HG03159 (cell line): ENCODE data around the gene DENND1A.

Source experiments
- ATAC-seq: cut with Tn5 transposase; IDR thresholded peaks from one replicate; pipeline ENCODE4 v1.9.1; 2021; ENCODE audit warnings: mild to moderate bottlenecking, moderate library complexity; ENCODE audit not compliant: unreplicated experiment

The DENND1A gene

DNA sequence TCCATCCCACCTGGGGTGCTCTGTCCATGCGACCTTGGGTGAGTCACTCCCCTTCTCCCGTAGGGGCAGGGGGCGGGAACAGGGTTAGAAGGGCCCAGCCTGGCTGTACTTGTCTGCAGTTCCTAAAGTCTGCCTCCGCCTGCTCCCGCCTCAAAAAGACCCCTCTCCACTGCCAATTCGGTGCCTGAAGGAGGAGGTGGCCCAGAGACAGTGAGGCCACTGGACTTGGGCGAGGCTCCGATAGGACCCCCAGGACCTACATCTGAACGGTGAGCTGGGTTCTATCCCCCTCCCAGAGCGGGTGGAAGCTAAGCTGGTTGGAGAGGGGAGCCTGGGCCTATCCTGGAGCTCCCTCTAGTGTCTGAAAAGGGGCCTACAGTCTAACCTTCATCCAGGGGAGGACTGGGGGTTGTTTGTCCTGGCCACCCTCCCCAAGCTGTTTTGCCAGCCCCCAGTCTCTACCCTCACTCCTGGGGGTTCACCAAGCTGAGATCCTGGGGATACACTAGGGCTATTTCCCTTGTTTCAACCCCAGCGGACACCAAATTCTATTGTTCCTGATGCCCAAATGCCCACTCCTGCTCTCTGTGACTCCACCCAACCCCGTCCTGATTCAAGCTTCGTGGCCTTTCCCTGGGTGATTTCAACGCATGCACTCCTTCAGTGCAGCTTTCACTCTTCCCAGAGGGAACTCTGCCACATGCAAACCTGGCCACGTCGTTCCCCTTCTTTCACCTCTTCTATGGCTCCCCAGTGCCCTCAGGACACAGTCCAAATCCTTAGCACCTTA, 580.0 kb downstream of the DENND1A start:
- ATAC-seq = no peak

GRCh38 chr9:123349033-123349432, 580.9 kb downstream of the DENND1A start:
- ATAC-seq = no peak

GRCh38 chr9:123348317-123348992, 581.5 kb downstream of the DENND1A start:
- no peak for ATAC-seq

DNA sequence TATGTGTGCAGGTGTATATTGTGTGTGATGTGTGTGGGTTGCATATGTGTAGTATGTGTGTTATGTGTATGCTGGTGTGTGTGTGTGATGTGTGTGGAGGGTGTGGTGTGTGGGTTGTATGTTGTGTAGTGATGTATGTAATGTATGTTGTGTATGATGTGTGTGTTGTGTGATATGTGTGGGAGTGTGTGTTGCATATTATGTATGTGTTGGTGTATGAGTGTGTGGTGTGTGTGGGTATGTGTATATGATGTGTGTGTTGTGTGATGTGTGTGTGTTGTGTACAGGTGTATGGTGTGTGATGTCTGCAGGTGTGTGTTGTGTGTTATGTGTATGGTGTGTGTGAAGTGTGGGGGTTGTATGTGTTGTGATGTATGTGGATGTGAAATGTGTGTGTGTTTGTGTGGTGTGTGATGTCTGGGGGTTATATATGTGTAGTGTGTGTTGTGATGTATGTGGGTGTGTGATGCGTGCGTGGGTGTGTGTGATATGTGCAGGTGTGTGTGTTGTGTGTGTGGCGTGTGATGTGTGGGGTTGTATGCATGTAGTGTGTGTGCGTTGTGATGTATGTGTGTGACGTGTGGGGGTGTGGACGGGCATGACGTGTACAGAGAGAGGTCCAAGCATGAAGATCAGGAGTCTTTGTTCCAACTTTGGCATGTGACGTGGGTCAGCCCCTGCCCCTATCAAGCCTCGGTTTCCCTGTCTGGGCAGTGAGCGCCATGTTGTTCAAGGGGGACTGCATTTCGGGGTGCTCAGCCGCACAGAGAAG, 582.5 kb downstream of the DENND1A start:
- no peak for ATAC-seq

DNA sequence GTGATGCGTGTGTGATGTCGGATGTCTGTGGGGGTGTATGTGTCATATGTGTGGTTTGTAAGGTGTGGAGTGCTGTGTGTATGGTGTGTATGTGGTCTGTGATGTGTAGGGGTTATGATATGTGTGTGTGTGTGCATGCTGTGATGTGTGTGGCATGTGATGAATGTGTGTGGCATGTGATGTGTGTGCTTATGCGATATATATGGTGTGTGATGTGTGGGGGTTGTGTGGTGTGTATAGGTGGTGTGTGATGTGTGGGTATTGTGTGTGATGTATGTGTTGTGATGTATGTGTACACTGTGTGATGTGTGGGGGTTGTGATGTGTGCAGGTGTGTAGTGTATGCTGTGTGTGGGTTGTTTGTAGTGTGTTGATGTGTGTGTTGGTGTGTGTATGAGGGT, 583.1 kb downstream of the DENND1A start:
- no peak for ATAC-seq

DNA sequence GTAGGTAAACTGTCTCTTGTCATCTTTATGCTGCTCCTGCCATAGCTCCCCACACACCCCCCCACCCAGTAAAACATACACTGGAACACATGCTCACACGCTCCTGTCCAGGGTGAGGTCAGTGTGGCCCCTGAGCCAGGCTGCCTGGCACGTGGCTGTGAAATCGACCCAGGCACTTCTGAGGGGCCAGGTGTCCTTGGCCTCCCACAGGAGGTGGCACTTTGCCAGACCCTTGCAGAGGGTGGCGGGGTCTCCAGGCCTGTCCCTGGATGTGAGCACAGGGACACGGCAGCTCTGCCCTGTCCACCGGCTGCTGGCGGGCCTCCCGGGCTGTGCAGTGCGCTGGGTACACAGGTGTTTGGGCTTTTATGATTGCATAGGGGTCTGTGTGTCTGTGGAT, 583.9 kb downstream of the DENND1A start:
- no peak for ATAC-seq

GRCh38 chr9:123345567-123345955, 584.4 kb downstream of the DENND1A start:
- ATAC-seq = no peak

DNA sequence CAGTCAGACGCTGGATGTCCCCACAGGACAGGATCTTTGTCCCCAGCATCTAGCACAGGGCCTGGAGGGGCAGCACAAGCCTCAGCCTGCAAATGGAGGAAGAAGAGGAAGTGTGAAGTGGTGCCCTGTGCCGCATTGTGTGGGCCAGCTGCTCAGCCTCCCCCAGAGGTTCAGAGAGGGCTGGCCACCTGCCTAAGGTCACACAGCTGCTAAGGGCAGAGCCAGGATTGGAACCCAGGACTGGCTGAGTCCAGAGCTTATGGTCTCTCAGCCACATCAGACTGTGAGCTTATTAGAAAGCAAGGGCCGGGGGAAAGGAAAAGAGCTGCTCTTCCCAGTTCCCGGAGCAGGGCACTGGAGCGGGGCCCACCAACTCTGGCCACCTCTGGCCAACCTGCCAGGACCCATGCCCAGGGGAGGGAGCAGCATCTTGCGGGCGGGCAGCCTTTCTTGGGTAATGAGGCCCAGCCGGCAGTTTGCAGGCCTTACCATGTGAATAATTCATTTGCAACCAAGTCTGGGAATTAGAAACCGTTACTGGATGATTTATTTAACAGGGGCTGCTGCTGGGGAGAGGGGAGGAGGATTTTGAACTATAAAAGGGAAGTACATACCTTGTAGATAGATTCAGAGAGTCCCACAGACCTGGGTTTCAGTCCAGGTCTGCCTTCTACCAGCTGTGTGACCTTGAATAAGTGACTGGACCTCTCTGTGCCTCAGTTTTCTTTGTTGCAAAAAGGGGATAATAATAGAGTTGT, 585.6 kb downstream of the DENND1A start:
- no peak for ATAC-seq

GRCh38 chr9:123343443-123344191, 586.3 kb downstream of the DENND1A start:
- peak; percentile 28 for ATAC-seq

GRCh38 chr9:123342247-123342646, 587.7 kb downstream of the DENND1A start:
- ATAC-seq = no peak

DNA sequence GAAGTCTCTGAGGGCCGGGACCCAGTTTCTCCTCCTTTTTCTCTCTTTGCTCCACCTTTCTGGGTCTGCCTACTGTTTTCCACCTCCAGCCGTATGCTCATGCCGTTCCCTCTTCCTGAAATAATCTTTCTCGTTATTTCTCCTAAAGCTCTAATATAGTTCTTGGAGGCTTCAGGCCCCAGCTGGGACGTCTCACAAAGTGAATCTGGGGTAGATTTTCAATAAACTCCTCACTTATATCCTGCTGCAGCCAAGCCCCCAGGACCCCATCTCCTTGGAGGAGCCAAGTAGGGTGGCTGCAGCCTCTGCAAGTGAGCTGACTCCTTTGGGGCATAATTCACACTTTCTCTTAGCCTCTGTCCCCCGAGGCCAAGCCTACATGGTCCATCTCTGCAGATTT, 588.1 kb downstream of the DENND1A start:
- ATAC-seq = no peak

- ATAC-seq = peak; percentile 41
These were observed 590.0 kb downstream of the DENND1A start for GRCh38 chr9:123339666-123340510.

- ATAC-seq = peak; percentile 66
These were observed 590.9 kb downstream of the DENND1A start for GRCh38 chr9:123338710-123339665.

- ATAC-seq = no peak
These were observed 592.0 kb downstream of the DENND1A start for GRCh38 chr9:123337971-123338370.

- no peak for ATAC-seq
These were observed 593.0 kb downstream of the DENND1A start for GRCh38 chr9:123336959-123337358.

DNA sequence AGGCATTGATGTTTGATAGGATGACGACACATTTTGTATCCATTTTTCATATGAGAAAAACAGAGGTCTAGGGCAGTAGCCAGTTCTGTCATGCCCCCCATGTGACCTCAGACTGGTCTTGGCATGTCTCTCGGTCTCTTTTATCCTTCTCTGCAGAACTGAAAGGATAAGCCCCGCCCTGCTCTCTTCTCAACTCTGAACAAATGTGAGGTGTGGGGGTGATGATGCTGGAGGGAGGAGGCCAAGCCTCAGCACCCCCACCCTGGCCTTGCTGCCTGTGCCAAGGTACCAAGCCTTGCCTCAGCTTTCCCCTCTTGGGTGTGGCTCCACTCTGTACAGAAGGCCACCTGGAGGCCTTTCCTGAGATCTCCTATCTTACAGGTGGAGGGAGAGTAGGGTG, 593.5 kb downstream of the DENND1A start:
- ATAC-seq = no peak

- ATAC-seq = no peak
These were observed 594.0 kb downstream of the DENND1A start for GRCh38 chr9:123335986-123336329.
